Hippocampal formation (tissue), 2 donors: ENCODE results near the gene TBC1D23.
A peak's percentile ranks its signal among the peaks of the same experiment; 100 is the strongest.
"Not testable (repeated sequence)": the region's sequence is repeated elsewhere in the genome, so short reads cannot be mapped to it uniquely, and the experiment has no call there.

Experiments used
- DNase-seq, 2 donors: peaks; one replicate each; lab custom pipeline; 2025; lab: John Stamatoyannopoulos, UW

The TBC1D23 gene

DNA sequence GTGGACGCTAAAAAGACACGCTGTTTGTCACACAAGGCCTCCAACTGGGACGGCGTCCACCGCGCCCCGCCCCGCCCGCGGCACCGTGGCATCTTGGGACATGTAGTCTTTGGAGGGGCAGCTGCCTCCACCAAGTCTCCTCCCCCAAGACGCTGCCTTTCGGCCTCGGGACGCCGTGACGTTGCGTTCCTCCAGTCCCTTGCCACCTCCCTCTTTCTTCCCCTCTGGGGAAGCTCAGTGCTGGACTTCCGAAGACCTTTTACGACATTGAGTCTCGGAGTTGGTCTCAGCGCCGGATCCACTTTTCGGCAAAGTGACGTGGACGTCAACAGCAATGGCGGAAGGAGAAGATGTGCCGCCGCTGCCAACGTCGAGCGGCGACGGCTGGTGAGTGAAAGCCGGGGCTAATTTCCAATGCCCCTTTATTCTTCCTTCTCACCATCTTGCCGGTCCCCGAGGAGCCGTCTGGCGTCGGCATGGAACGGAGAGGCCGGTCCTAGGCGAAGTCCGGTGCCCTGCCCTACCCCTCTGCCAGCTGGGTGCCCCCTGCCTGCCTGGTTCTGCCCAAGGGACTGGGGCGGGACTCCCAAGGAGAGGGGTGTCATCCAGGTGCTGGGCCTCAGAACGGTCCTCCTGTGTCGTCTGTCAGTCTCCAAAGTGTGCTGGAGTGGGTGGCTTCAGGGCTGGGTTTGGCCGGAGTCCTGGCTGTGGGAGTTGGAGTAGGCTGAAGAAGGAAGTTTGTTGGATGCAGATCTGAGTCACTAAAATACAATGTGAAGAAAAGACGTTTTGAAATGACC, at the start of gene TBC1D23:
TSS of gene TBC1D23 (plus strand) at position 308 of the 800 bp plus-strand sequence. CDS start at position 335, 27 bp downstream.
- peak; percentile 99 to 100 for DNase-seq

DNA sequence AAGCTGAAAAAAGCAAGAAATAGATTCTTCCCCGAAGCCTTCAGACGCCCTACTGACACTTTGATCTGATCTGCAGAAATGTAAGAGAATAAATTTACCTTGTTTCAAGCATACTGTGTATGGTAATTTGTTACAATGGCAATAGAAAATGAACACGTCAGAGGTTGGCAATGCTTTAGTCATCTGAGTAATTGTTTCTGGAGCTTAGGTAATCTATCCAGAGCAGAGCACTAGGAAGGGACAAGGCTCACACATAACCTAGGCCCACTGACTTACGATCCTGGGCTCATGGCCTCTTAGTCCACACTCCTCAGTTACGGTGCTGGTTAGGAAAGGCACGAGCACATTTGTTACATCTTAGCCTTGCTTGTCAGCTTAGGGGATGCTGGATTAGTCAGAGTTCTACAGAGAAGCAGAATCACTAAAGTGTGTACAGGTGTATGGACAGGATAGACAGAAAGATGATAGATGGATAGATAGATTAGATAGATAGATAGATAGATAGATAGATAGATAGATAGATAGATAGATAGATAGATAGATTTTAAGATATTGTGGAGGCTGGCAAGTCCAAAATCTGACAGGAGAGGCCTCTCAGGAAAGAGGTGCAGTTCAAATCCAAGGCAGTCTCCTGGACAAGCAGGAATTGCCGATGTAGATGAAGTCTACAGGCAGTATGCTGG, 46.8 kb upstream of the TBC1D23 start:
- no peak for DNase-seq

DNA sequence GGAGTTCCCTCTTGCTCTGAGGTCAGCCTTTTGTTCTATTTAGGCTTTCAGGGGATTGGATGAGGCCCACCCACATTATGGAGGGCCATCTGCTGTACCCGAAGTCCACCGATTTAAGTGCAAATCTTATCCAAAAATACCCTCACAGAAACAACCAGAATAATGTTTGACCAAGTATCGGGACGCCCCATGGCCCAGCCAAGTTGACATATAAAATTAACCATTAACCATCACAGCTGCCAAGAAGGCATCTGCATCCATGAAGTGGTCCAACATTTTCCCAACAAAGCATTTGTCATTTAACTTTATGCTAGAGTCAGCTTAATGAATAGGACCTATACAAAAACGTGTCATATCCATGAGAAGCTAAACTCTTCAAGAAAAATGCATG, 46.2 kb upstream of the TBC1D23 start:
- DNase-seq: no peak

DNA sequence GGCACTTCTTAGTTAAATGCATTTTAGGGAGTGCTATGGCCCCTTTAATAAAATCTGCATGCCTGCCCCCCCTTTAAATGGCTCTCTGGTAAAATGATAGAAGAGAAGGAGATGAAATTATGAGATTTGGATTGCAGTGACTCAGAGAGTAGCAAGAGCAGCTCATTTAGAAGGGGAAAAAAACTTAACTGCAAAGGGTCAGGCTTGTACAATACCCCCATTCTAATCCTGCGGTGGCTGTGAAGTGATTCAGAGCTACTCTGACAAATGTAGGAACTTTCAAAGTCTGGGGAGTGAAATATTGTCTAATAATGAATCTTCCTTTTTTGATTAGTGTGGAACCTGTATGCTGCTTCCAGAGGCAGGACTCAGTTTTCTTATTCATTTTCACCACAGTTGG, 44.1 kb upstream of the TBC1D23 start:
- no peak for DNase-seq

DNA sequence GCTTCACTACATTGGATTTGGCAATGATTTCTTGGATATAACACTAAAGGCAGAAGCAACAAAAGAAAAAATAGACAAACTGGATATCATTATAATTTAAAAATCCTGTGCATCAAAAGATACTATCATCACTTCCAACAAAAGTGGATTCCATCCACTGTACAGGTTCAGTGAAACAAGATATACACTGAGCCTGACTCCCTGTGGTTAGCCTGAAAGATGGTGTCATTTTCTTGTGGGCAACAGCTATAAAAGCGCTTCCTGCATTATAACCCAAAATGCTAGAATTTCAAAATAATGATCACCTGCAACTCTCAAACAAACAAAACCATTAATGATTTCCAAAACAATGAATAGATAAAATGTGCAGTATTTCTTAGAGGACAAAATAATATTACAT, 39.6 kb upstream of the TBC1D23 start:
- DNase-seq: no peak

DNA sequence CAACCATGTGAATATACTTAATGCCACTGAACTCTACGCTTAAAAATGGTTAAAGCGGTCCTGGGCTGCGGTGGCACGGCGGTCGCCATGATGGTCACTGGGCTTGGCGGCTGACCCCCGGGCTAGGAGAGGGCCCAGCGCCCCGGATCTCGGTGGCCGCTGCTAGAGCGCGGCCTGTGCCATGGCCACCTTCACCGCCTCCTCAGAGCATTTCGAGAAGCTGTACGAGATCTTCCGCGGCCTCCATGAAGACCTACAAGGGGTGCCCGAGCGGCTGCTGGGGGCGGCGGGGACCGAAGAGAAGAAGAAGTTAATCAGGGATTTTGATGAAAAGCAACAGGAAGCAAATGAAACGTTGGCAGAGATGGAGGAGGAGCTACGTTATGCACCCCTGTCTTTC, 35.6 kb upstream of the TBC1D23 start:
- no peak for DNase-seq

DNA sequence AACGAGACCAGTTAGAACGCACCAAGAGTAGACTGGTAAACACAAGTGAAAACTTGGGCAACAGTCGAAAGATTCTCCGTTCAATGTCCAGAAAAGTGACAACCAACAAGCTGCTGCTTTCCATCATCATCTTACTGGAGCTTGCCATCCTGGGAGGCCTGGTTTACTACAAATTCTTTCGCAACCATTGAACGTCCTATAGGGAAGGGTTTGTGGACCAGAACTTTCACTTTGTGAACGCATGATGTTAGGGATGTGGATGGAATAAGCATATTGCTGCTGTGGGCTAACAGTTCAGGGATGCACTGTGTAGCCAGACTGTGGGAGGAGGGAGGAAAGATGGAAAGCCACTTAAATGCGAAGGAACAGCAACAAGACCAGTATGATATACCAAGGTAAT, 34.9 kb upstream of the TBC1D23 start:
- DNase-seq: no peak

DNA sequence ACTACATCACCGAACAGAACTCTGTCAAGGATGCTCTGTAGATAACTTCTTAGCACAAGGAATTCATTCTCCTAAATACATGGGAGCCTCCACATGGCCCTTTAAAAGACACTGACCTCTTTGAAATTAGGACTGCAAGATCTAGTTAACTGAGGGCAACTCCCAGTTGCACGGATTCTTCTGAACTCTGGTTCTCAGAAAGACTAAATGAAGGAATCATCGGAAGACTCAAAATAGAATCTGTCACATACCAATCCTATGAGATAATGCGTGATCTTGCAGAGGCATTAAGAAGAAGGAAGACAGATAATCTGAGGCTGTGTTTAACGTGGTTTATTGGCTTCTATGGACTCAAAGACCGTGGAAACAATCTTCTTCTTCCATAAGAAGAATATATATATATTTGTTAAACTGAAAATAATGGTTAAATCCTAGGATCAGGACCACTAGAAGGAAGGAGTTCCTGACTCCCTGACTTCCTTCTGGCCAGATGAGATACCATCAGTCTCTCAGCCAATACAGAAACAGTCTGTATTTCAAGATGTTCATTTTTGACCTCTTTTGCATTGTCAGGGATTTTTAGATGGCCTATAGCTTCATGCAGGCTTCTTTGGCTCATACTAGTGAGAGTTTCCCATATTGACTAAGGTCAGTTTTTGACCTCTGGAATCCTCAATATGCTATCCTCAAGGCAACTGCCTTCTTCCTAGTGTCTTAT, 33.9 kb upstream of the TBC1D23 start:
- no peak for DNase-seq

DNA sequence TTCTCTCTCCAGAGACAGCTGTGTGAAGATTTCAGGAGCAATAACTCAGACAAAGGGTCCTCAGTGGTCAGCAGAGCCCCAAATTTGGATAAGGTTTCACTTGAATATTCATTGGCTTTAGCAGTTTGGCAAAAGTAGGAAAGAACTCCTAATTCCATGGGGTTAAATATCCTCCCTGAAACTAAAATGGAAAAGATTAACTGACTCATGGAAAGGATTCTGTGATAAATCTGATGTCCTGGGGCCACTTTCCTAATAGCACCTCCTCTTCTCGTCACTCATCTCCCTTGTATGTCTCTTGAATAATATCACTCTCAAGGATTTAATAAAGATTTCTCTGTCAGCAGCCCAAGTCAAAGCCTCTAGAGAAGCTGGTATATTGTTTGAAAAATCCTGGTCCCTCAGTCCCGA, 33.3 kb upstream of the TBC1D23 start:
- no peak for DNase-seq

DNA sequence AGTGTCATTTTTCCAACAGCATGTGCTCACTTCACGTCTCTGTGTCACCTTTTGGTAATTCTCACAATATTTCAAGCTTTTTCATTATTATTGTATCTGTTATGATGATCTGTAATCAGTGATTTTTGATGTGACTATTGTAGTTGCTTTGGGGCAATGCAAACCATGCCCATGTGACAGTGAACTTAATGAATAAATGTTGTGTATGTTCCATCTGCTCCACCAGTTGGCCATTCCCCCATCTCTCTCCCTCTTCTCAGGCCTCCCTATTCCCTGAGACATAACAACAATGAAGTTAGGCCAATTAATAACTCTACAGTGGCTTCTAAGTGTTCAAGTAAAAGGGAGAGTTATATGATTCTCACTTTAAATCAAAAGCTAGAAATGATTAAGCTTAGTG, 32.5 kb upstream of the TBC1D23 start:
- no peak for DNase-seq

DNA sequence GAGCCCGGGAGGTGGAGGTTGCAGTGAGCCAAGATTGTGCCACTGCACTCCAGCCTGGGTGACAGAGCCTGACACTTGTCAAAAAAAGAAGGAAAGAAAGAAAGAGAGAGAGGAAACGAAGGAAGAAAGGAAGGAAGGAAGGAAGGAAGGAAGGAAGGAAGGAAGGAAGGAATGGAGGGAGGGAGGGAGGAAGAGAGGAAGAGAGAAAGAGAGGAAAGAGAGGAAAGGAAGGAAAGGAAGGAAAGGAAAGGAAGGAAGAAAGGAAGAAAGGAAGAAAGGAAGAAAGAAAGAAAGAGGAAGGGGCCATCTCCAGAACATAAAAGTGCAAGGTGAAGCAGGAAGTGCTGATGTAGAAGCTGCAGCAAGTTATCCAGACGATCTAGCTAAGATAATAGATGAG, 31.6 kb upstream of the TBC1D23 start:
- DNase-seq: not testable (repeated sequence)

DNA sequence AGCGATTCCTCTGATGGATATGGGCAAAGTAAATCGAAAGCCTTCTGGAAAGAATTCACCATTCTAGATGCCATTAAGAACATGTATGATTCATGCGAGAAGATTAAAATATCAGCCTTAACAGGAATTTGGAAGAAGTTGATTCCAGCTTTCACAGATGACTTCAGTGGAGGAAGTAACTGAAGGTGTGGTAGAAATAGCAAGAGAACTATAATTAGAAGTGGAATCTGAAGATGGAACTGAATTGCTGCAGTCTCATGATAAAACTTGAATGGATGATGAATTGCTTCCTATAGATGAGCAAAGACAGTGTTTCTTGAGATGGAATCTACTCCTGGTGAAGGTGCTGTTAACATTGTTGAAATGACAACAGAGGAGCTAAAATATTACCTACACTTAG, 30.1 kb upstream of the TBC1D23 start:
- no peak for DNase-seq

DNA sequence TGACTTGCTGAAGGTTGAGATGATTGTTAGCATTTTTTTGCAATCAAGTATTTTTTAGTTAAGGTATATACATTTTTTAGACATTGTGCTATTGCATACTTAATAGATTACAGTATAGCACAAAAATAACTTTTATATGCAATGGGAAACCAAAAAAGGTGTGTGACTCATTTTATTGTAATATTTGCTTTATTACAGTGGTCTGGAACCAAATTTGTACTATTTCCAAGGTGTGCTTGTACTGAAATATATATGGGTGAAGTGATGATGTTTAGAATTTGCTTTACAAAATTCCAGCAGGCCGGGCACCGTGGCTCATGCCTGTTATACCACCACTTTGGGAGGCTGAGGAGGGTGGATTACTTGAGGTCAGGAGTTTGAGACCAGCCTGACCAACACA, 29.1 kb upstream of the TBC1D23 start:
- DNase-seq: no peak

DNA sequence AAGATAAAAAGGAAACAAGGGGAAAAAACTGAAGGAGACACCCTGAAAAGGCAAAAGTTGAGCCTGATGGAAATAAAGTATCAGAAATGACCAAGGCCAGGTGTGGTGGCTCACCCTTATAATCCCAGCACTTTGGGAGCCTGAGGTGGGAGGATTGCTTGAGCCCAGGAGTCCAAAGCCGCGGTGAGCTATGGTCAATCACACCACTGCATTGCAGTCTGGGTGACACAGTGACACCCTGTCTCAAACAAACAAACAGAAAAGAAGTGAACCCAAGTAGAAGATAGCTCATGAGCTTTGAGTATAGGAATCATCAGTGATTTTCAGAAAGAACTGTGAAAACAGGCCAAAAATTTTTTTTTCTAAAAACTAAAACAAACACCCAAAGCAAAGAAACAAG, 26.4 kb upstream of the TBC1D23 start:
- DNase-seq: no peak

DNA sequence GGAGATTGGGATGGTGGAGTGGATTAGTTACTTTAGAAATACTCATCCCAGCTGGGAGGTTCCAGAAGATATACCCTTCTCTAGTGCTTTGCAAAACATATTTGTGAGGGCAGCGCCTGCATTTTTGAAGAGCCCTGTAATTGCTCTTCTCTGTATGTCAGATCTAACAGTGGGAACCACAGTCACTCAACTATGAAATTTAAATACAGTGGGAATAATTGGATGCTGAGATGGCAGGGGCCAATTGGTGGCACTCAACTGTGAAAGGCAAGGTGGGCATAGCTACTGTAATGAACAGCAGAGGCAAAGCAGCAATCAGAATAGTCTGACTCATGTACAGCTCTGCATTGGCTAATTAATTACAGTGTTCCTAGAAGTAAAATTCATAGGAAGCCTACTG, 22.2 kb upstream of the TBC1D23 start:
- DNase-seq: no peak

DNA sequence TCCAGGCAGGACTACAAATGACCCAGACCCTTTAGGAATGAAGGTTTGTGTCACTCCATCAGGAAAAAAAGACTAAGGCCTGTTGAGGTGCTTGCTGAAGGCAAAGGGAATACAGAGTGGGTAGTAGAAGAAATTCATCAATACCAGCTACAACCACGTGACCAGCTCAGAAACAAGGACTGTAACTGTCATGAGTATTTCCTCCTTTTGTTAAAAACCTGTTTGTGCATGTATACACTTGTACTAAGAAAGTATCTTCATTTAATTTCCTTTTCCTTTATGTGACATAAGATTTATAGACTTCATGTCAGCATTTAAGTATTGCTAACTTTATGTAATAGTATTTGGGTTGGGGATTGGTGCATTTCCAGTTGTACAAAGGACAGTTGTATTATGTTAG, 18.3 kb upstream of the TBC1D23 start:
- DNase-seq: not testable (repeated sequence)

DNA sequence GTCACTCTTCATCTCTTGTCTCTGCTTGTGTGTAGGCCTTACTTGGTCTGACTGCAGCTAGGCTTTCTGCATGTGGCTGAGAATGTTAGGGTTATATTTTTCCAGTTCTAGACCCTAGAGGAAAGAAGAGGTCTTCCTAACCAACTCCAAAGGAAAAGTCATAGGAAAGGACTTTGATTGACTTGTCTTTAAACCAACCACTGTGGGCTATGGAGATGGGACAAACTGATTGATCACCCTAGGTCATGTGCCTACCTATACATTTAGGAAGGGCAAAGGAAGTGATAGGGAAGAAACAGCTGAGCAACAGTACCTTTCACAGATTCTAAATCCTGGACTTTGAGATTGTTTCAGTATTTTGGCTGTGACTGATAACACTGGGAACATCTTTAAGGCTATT, 16.5 kb upstream of the TBC1D23 start:
- no peak for DNase-seq

DNA sequence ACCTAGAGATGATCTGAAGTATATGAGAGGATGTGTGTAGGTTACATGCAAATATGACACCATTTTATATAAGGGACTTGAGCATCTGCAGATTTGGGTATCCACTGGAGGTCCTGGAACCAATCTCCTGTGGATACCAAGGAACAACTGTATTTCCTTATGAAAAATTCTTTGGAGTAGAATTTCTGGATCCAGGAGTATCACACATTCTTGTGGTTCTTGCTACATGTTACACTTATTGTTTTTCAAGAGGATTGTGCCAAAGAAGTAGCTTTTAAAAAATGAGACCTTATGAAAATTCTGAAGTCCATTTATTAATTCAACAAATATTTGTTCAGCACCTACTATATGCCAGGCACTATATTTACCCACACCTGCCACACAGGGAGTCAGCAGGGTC, 15.7 kb upstream of the TBC1D23 start:
- no peak for DNase-seq

DNA sequence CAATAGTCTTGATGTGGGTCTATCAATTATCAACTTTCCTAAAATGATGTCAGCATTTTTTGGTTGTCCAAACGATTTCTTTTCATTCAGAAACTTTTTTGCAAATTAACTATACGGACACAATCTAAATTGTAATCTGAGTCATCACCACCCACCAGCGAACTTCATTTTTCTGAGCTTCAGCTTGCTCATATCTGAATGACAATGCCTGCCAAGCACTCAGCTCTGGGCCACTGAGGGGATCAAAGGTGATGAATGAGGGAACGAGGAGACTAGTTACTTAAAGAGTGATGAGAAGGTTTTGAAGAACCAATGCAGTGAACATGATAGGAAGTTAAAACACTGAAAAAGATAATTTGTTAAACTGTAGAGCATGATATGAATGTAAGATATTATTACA, 14.9 kb upstream of the TBC1D23 start:
- no peak for DNase-seq

DNA sequence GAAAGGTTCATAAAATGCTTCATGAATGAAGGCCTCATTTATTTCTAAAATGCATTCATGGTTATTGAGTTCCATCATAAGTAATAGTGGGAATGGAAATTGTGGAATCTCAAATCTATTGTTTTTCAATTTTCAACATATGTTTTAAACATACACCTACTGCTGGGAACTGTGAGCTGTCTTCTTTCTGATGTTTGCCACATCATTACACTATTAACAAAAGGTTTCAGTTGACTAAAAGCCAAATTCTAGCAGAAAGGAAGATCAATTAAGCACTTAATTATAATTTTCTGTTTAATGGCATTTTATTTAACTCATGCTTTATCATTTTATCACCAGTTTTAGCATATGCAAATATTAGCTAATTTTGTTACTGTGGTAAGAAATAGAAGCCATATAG, 13.8 kb upstream of the TBC1D23 start:
- DNase-seq: no peak

DNA sequence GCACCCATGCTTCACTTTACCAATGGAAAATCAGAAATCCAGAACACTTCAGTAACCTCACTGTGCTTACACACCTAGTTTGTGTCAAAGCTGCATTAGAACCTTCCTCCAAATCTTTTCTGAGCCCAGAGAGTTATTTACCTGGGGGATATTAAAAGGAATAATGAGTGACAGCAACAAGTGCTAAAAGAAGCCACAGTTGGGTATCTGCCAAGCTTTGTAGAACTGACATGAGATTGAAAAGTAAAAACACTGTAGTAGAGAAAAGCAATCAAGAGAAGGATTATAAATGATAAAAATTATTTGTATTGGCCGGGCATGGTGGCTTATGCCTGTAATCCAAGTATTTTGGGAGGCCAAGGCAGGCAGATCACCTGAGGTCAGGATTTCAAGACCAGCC, 8.8 kb upstream of the TBC1D23 start:
- DNase-seq: no peak

DNA sequence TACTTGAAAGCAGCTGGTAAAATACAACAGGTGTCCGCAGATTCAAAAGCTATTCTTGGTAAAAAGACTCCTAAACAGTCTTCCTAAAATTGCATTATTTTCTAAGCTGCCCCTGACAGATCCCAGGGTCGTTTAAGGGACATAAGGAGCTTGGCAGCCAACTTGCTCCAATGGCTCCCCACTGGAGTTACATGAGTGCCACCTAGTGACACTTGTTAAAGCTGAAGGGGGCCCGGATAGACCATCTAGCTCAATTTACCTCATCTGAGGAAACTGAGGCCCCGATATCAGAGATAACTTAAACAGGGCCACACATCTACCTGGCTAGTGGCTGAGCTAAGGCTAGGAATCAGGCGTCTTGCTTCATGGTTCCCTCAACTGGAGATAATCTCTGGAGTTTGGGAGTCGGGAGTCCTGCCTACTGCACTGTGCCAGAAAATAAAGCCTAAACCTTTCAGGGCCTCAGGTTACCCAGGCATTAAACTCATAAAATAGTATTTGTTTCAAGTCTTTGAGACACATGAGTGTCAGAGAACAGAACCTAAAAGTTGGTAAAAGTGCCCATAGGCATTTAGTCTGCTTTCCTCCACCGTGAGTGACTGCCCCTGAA, 6.5 kb upstream of the TBC1D23 start:
- peak; percentile 26 to 49 for DNase-seq

DNA sequence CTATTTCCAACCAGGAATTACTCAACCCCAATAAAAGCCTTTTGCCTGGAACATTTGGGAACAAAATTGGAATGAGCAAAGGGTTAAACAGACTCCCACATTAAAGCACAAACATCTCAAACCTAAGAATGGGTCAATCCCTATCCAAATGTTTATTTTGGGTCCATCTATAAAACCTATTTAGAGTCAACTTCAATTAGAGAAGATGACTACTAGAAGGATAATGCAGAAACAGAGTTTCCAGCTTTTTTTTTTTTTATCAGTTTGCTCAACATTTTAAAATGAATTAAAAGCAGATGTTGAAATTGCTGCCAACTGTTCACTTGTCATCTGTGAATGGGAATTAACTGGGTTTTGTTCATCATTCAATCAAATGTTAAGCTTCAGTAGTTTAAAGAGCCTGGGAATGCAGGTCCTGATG, 4.1 kb upstream of the TBC1D23 start:
- no peak for DNase-seq
